ENCODE measurements around the gene PXDN. TPM values are rescaled to one million over a fixed set of nuclear protein-coding genes. Genes with fewer than 3 reads are reported as not detected.
A peak's percentile ranks its signal among the peaks of the same experiment; 100 is the strongest.

The PXDN gene
- polyA plus RNA-seq, 6 donors from 2014 or later, result 1.3 TPM; not detected in 4

- Mint-ChIP-seq H3K4me3 (peak overlapping the region in 1 of 8 donors; percentile 47), H3K27me3 (peaks cover 9 to 64% (median 20%) of the 10 kb centered on the region in 3 donors), H3K27ac (no peak overlapping the region), H3K36me3 (peaks cover 0 to 15% of the 10 kb centered on the region in 2 donors), H3K9me3 (peaks cover 6 to 24% (median 11%) of the 10 kb centered on the region in 7 donors), H3K4me1 (no peaks in the 10 kb centered on the region)
- ATAC-seq (ENCODE audit: low read depth in 2 of 2) (no peak), DNase-seq (no peak)
Observed at GRCh38 chr2:1756456-1756855, 12.1 kb upstream of the PXDN start.

- Mint-ChIP-seq H3K27ac (peak overlapping the region in 1 of 6 donors; percentile 60), H3K4me1 (peaks cover 5 to 6% (median 6%) of the 10 kb centered on the region in 3 donors), H3K27me3 (peaks cover 11 to 65% (median 28%) of the 10 kb centered on the region in 3 donors), H3K36me3 (peaks cover 0 to 15% of the 10 kb centered on the region in 2 donors), H3K4me3 (no peak overlapping the region), H3K9me3 (peaks cover 6 to 24% (median 11%) of the 10 kb centered on the region in 7 donors)
- ATAC-seq (ENCODE audit: low read depth in 2 of 2), result no peak
- DNase-seq, result no peak
Observed at GRCh38 chr2:1755436-1756191, 11.3 kb upstream of the PXDN start.

- ATAC-seq (ENCODE audit: low read depth in 2 of 2) (no peak), DNase-seq (no peak)
- Mint-ChIP-seq H3K9me3 (peaks cover 6 to 24% (median 11%) of the 10 kb centered on the region in 7 donors), H3K4me1 (peaks cover 6% of the 10 kb centered on the region in 3 donors), H3K27me3 (peaks cover 11 to 60% (median 30%) of the 10 kb centered on the region in 3 donors), H3K27ac (no peak overlapping the region), H3K4me3 (no peak overlapping the region), H3K36me3 (peaks cover 0 to 15% of the 10 kb centered on the region in 2 donors)
Observed at GRCh38 chr2:1754461-1755170, 10.3 kb upstream of the PXDN start.

- Mint-ChIP-seq H3K4me1 (peaks cover 6% of the 10 kb centered on the region in 3 donors), H3K4me3 (no peak overlapping the region), H3K27ac (no peak overlapping the region), H3K36me3 (peaks cover 0 to 15% of the 10 kb centered on the region in 2 donors), H3K9me3 (peaks cover 6 to 24% (median 11%) of the 10 kb centered on the region in 7 donors), H3K27me3 (peaks cover 15 to 66% (median 35%) of the 10 kb centered on the region in 3 donors)
- no peak for ATAC-seq (ENCODE audit: low read depth in 2 of 2)
- DNase-seq, result no peak
Observed at GRCh38 chr2:1754046-1754445, 9.7 kb upstream of the PXDN start.

- H3K27me3 Mint-ChIP-seq, result peaks cover 22 to 68% (median 48%) of the 10 kb centered on the region in 3 donors
- peaks cover 0 to 15% of the 10 kb centered on the region in 2 donors for H3K36me3 Mint-ChIP-seq
- H3K4me3 Mint-ChIP-seq, result peak overlapping the region in 1 of 8 donors; percentile 67
- ATAC-seq (ENCODE audit: low read depth in 2 of 2) (no peak), DNase-seq (no peak)
- H3K9me3 Mint-ChIP-seq, result peaks cover 6 to 24% (median 11%) of the 10 kb centered on the region in 7 donors
- peaks cover 6% of the 10 kb centered on the region in 3 donors for H3K4me1 Mint-ChIP-seq
- H3K27ac Mint-ChIP-seq, result no peak overlapping the region
Observed at GRCh38 chr2:1752751-1753150, 8.4 kb upstream of the PXDN start.

- peaks cover 27 to 73% (median 55%) of the 10 kb centered on the region in 3 donors for H3K27me3 Mint-ChIP-seq
- peak overlapping the region in 1 of 6 donors; percentile 34 for H3K27ac Mint-ChIP-seq
- peaks cover 6 to 24% (median 11%) of the 10 kb centered on the region in 7 donors for H3K9me3 Mint-ChIP-seq
- no peak overlapping the region for H3K4me3 Mint-ChIP-seq
- peaks cover 0 to 16% of the 10 kb centered on the region in 2 donors for H3K36me3 Mint-ChIP-seq
- no peak for ATAC-seq (ENCODE audit: low read depth in 2 of 2)
- H3K4me1 Mint-ChIP-seq, result peaks cover 6% of the 10 kb centered on the region in 3 donors
- DNase-seq, result no peak
Observed at GRCh38 chr2:1751767-1752725, 7.7 kb upstream of the PXDN start.

- ATAC-seq (ENCODE audit: low read depth in 2 of 2), result peak; percentile 67 to 79
- Mint-ChIP-seq H3K4me1 (peaks cover 6 to 11% (median 8%) of the 10 kb centered on the region in 3 donors), H3K9me3 (peaks cover 6 to 24% (median 12%) of the 10 kb centered on the region in 7 donors), H3K27ac (no peak overlapping the region), H3K4me3 (peak overlapping the region in 1 of 8 donors; percentile 28), H3K36me3 (peaks cover 0 to 25% of the 10 kb centered on the region in 2 donors), H3K27me3 (peaks cover 30 to 73% (median 64%) of the 10 kb centered on the region in 3 donors)
- peak; percentile 31 for DNase-seq
Observed at GRCh38 chr2:1750933-1751766, 6.8 kb upstream of the PXDN start.

GRCh38 chr2:1750270-1750932, 6.1 kb upstream of the PXDN start:
- Mint-ChIP-seq H3K27ac (no peak overlapping the region), H3K4me3 (no peak overlapping the region), H3K27me3 (peaks cover 37 to 73% (median 66%) of the 10 kb centered on the region in 3 donors), H3K9me3 (peaks cover 6 to 20% (median 11%) of the 10 kb centered on the region in 7 donors), H3K4me1 (peaks cover 9 to 14% (median 13%) of the 10 kb centered on the region in 3 donors), H3K36me3 (peaks cover 0 to 23% of the 10 kb centered on the region in 2 donors)
- ATAC-seq (ENCODE audit: low read depth in 2 of 2), result no peak
- no peak for DNase-seq

GRCh38 chr2:1749489-1750119, 5.3 kb upstream of the PXDN start:
- H3K27me3 Mint-ChIP-seq, result peaks cover 43 to 74% (median 61%) of the 10 kb centered on the region in 3 donors
- H3K4me3 Mint-ChIP-seq, result no peak overlapping the region
- H3K4me1 Mint-ChIP-seq, result peaks cover 15 to 21% (median 17%) of the 10 kb centered on the region in 3 donors
- no peak for DNase-seq
- ATAC-seq (ENCODE audit: low read depth in 2 of 2), result no peak
- peaks cover 0 to 13% (median 5%) of the 10 kb centered on the region in 7 donors for H3K9me3 Mint-ChIP-seq
- H3K27ac Mint-ChIP-seq, result no peak overlapping the region
- peaks cover 0 to 15% of the 10 kb centered on the region in 2 donors for H3K36me3 Mint-ChIP-seq

GRCh38 chr2:1748741-1749488, 4.6 kb upstream of the PXDN start:
- H3K4me3 Mint-ChIP-seq, result peak overlapping the region in 2 of 8 donors; percentile 48 to 50
- peaks cover 43 to 68% (median 61%) of the 10 kb centered on the region in 3 donors for H3K27me3 Mint-ChIP-seq
- DNase-seq (no peak), ATAC-seq (ENCODE audit: low read depth in 2 of 2) (no peak)
- peaks cover 0 to 13% of the 10 kb centered on the region in 2 donors for H3K36me3 Mint-ChIP-seq
- no peak overlapping the region for H3K27ac Mint-ChIP-seq
- peaks cover 15 to 21% (median 18%) of the 10 kb centered on the region in 3 donors for H3K4me1 Mint-ChIP-seq
- peaks cover 0 to 6% (median 1%) of the 10 kb centered on the region in 7 donors for H3K9me3 Mint-ChIP-seq
